PC-3 (cell line): ENCODE results near the gene FBXW7. TPM values are rescaled to one million over a fixed set of nuclear protein-coding genes. Genes with fewer than 3 reads are reported as not detected.

Source experiments
- ATAC-seq: fragments of 200-7000 bp; cut with Tn5 transposase; 2 replicates; pipeline ENCODE4 v1.9.1; 2020; ENCODE audit warnings: mild to moderate bottlenecking, moderate library complexity
- BruUV-seq: library from RNA; stranded (reverse); fragments of 400-500 nt; replicated peaks from 2 replicates; lab custom pipeline; 2021; lab: Mats Ljungman, UMichigan
- CTCF ChIA-PET: fragments of 300-600 bp; sonication (Branson Sonifier 250); formaldehyde crosslinking; loops from one replicate; lab custom pipeline; 2022; ENCODE audit warnings: antibody characterized with exemption; lab: Charles Lee
- POLR2A ChIA-PET: fragments of 300-600 bp; sonication (Branson Sonifier 250); formaldehyde crosslinking; loops from one replicate; lab custom pipeline; 2022; ENCODE audit warnings: antibody characterized with exemption; ENCODE audit not compliant: unreplicated experiment; lab: Charles Lee
- DNase-seq: peaks from one replicate; pipeline ENCODE4 v3.0.0-alpha.2; 2015
- H2AFZ ChIP-seq: fragments of 300-600 bp; sonication (generic); 2 replicates; pipeline ENCODE4 v1.6.0; 2016; ENCODE audit warnings: antibody characterized with exemption, low read length
- H3F3A ChIP-seq: fragments of 300-600 bp; sonication (generic); one replicate; pipeline ENCODE4 v1.6.0; 2017; ENCODE audit warnings: antibody characterized with exemption, low read length, control low read depth, mild to moderate bottlenecking; ENCODE audit not compliant: unreplicated experiment
- H3K27ac ChIP-seq: fragments of 300-600 bp; sonication (generic); 2 replicates; pipeline ENCODE4 v1.5.1; 2016; ENCODE audit warnings: mild to moderate bottlenecking, low read length
- H3K27me3 ChIP-seq: fragments of 300-600 bp; sonication (generic); 2 replicates; pipeline ENCODE4 v1.6.1; 2016; ENCODE audit warnings: low read length, mixed read lengths
- H3K36me3 ChIP-seq: fragments of 300-600 bp; sonication (generic); 2 replicates; pipeline ENCODE4 v1.6.1; 2016; ENCODE audit warnings: low read depth, mixed run types, low read length, mixed read lengths
- H3K4me1 ChIP-seq: fragments of 300-600 bp; sonication (generic); 2 replicates; pipeline ENCODE4 v1.5.1; 2016; ENCODE audit warnings: low read length; ENCODE audit not compliant: insufficient read depth
- H3K4me2 ChIP-seq: fragments of 300-600 bp; sonication (generic); 2 replicates; pipeline ENCODE4 v1.6.0; 2016; ENCODE audit warnings: low read length
- H3K4me3 ChIP-seq: fragments of 300-600 bp; sonication (generic); 2 replicates; pipeline ENCODE4 v1.5.1; 2016; ENCODE audit warnings: mild to moderate bottlenecking, low read length, mixed read lengths
- H3K79me2 ChIP-seq: fragments of 300-600 bp; sonication (generic); 2 replicates; pipeline ENCODE4 v1.6.1; 2017; ENCODE audit warnings: low read length, mixed read lengths
- H3K9ac ChIP-seq: fragments of 300-600 bp; sonication (generic); 2 replicates; pipeline ENCODE4 v1.6.0; 2016; ENCODE audit warnings: mild to moderate bottlenecking, low read length
- H3K9me2 ChIP-seq: fragments of 300-600 bp; sonication (generic); replicated peaks from 2 replicates; pipeline ENCODE4 v1.6.1; 2016; ENCODE audit warnings: mixed run types, low read length, mixed read lengths
- H3K9me3 ChIP-seq: fragments of 300-600 bp; sonication (generic); 2 replicates; pipeline ENCODE4 v1.6.1; 2016; ENCODE audit warnings: low read length, mixed read lengths
- H4K20me1 ChIP-seq: fragments of 300-600 bp; sonication (generic); 2 replicates; pipeline ENCODE4 v1.6.1; 2016; ENCODE audit warnings: low read length, mixed read lengths
- EZH2 ChIP-seq: fragments of 300-600 bp; sonication (generic); IDR thresholded peaks from one replicate; pipeline ENCODE4 v1.6.1; 2017; ENCODE audit warnings: antibody characterized with exemption, mild to moderate bottlenecking, low read length; ENCODE audit not compliant: unreplicated experiment
- EZH2phosphoT487 ChIP-seq: fragments of 300-600 bp; sonication (generic); IDR thresholded peaks from 2 replicates; pipeline ENCODE4 v1.6.1; 2018; ENCODE audit warnings: mild to moderate bottlenecking, antibody characterized with exemption, low read length, borderline replicate concordance
- intact Hi-C: fragments of 100-400 bp; cut with micrococcal nuclease; formaldehyde crosslinking; loops from 2 replicates; pipeline ENCODE4 v1.9.0; 2023
- total RNA-seq: library from RNA; depleted of rRNA; stranded (reverse); fragments of >200 nt; gene quantifications from 2 replicates; pipeline ENCODE4 v1.2.3, GENCODE V29; 2014
- TF ChIP-seq, protein P1 (sequence below): fragments of 300-600 bp; sonication (generic); conservative IDR thresholded peaks from 2 replicates; pipeline ENCODE4 v1.5.1; 2017; ENCODE audit warnings: antibody characterized with exemption, low read depth, mild to moderate bottlenecking, low read length

The FBXW7 gene
- total RNA-seq, 1 experiment from 2014 or later = 24.3 TPM

DNA sequence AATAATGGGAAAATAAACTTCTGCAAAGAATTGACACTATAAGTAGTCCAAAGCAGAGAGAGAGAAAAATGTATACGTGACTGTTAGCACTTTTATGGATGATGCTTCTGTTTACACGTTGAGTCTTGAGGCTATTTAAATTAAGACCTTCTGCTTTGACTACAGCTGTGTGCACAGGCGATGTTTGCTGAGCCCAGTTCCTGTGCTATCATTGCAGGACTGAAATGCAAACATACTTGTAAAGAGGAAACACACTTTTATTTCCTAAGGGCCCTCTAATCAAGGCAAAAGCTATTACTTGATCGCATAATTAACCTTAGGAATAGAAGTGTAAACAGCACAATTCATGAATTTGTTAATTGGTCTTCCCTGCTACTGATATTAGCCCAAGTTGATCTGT lies 226.9 kb downstream of the FBXW7 start:
- TF ChIP-seq, protein P1, sequence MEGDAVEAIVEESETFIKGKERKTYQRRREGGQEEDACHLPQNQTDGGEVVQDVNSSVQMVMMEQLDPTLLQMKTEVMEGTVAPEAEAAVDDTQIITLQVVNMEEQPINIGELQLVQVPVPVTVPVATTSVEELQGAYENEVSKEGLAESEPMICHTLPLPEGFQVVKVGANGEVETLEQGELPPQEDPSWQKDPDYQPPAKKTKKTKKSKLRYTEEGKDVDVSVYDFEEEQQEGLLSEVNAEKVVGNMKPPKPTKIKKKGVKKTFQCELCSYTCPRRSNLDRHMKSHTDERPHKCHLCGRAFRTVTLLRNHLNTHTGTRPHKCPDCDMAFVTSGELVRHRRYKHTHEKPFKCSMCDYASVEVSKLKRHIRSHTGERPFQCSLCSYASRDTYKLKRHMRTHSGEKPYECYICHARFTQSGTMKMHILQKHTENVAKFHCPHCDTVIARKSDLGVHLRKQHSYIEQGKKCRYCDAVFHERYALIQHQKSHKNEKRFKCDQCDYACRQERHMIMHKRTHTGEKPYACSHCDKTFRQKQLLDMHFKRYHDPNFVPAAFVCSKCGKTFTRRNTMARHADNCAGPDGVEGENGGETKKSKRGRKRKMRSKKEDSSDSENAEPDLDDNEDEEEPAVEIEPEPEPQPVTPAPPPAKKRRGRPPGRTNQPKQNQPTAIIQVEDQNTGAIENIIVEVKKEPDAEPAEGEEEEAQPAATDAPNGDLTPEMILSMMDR = no peak
- TF ChIP-seq EZH2phosphoT487 (no peak), EZH2 (no peak)
- ChIA-PET CTCF (no interaction called here), POLR2A (no interaction called here)
- intact Hi-C loops = no loop called here
- H3K9ac ChIP-seq = no peak overlapping the region
- ATAC-seq (peak; percentile 78), DNase-seq (peak; percentile 57)
- H3K4me2 ChIP-seq = peak overlapping the region; percentile 73
- H3K9me3 ChIP-seq = no peaks in the 10 kb centered on the region
- no peak overlapping the region for H3K4me3 ChIP-seq
- H3K9me2 ChIP-seq = no peaks in the 10 kb centered on the region
- peaks cover 46% of the 10 kb centered on the region for H3K4me1 ChIP-seq
- no peak overlapping the region for H2AFZ ChIP-seq
- no peaks in the 10 kb centered on the region for H3F3A ChIP-seq
- H3K79me2 ChIP-seq = no peaks in the 10 kb centered on the region
- BruUV-seq = no TSS peak
- no peaks in the 10 kb centered on the region for H3K36me3 ChIP-seq
- H3K27me3 ChIP-seq = no peaks in the 10 kb centered on the region
- peak overlapping the region; percentile 65; the same call in 1 of the 2 replicates for H3K27ac ChIP-seq
- no peaks in the 10 kb centered on the region for H4K20me1 ChIP-seq

DNA sequence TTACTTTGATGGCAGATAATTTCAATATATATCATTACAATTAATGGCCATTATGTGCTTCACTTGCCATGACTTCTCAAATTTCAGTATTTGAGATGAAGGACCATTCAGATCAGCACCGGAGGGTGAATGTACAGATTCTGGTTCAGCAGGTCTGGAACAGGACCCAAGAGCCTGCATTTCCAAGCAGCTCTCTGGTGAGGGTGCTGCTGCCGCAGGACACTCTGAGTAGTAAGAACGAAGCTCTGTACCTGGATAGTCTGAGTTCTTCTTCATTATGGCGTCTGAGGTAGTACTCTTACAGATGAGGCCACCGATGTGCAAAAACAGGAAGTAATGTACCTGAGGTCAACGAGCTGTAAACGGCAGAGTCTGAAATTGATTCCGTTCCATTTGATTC lies 228.2 kb downstream of the FBXW7 start:
- Histone ChIP-seq H3K27ac (no peak overlapping the region), H4K20me1 (no peaks in the 10 kb centered on the region), H3K9me3 (no peaks in the 10 kb centered on the region), H3F3A (no peaks in the 10 kb centered on the region), H3K4me2 (no peak overlapping the region), H3K79me2 (no peaks in the 10 kb centered on the region), H3K36me3 (no peaks in the 10 kb centered on the region), H3K4me3 (no peak overlapping the region), H3K9ac (no peak overlapping the region), H2AFZ (no peak overlapping the region), H3K9me2 (no peaks in the 10 kb centered on the region), H3K4me1 (peaks cover 54% of the 10 kb centered on the region), H3K27me3 (no peaks in the 10 kb centered on the region)
- no peak for ATAC-seq
- TF ChIP-seq EZH2phosphoT487 (no peak), EZH2 (no peak)
- TF ChIP-seq, protein P1 = no peak
- BruUV-seq = no TSS peak
- DNase-seq = peak; percentile 9
- ChIA-PET POLR2A (no interaction called here), CTCF (interaction anchor here (0.5 kb wide), 1 partner anchor 978 kb away, joined by 6 read pairs; no protein-coding TSS in a partner anchor)
- intact Hi-C loops = no loop called here

DNA sequence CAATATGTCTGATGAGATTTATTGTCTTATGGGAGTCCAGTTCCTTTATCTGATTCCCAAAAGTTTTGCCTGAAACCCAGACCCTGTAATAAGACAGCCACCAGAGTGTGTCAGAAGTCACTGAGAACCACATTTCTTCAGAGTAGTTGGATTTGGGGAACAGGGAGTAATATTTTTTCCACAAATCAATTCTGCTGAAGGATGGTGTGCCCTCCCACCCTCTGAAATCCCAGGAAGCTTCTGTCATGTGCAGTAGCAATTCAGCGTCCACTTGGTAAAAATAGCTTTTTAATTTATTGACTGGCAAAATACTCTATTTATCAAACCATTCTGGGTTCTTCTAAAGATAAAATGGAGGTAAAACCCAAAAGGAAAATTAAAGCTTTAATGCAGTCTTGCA lies 229.4 kb downstream of the FBXW7 start:
- no peak for ATAC-seq

More for the DNA sequence above, 229.4 kb downstream of the FBXW7 start:
- DNase-seq = no peak
- no peak overlapping the region for H3K4me2 ChIP-seq
- no peak overlapping the region for H3K4me3 ChIP-seq
- no peaks in the 10 kb centered on the region for H3K79me2 ChIP-seq
- H3K36me3 ChIP-seq = no peaks in the 10 kb centered on the region
- no peaks in the 10 kb centered on the region for H3K27me3 ChIP-seq
- H4K20me1 ChIP-seq = no peaks in the 10 kb centered on the region
- TF ChIP-seq, protein P1 = no peak
- TF ChIP-seq EZH2phosphoT487 (no peak), EZH2 (no peak)
- intact Hi-C loops = no loop called here
- H2AFZ ChIP-seq = no peak overlapping the region
- no peak overlapping the region for H3K27ac ChIP-seq
- H3K9me2 ChIP-seq = no peaks in the 10 kb centered on the region
- peaks cover 54% of the 10 kb centered on the region for H3K4me1 ChIP-seq
- H3F3A ChIP-seq = no peaks in the 10 kb centered on the region
- H3K9me3 ChIP-seq = no peaks in the 10 kb centered on the region
- ChIA-PET POLR2A (no interaction called here), CTCF (no interaction called here)
- no TSS peak for BruUV-seq
- H3K9ac ChIP-seq = no peak overlapping the region
